ENCODE measurements around the gene MMP7. TPM values are rescaled to one million over a fixed set of nuclear protein-coding genes. Genes with fewer than 3 reads are reported as not detected.

The MMP7 gene
- total RNA-seq, 1 donor from 2014 or later, result not detected

Other genes starting within 250 kb of the MMP7 start
- gene BIRC3, start 213.3 kb downstream of the MMP7 start, total RNA-seq, result 1.6 TPM
- 56.9 TPM for gene BIRC2, start 183.5 kb downstream of the MMP7 start, total RNA-seq
- 41.2 TPM for gene TMEM123, start 78.0 kb downstream of the MMP7 start, total RNA-seq
- gene MMP20, start 94.6 kb upstream of the MMP7 start, total RNA-seq, result not detected
- gene MMP27, start 175.0 kb upstream of the MMP7 start, total RNA-seq, result not detected
- 1.6 TPM for gene MMP8, start 194.2 kb upstream of the MMP7 start, total RNA-seq
- not detected for gene MMP10, start 249.9 kb upstream of the MMP7 start, total RNA-seq

Data from skeletal muscle tissue (tissue), 1 donor.